Mesenchymal stem cell (in vitro differentiated cells and primary cell): ENCODE measurements around the gene MSGN1.

Source experiments
- DNase-seq: peaks from one replicate; pipeline ENCODE4 v3.0.0-alpha.2; 2013
- H2AFZ ChIP-seq: one replicate; pipeline ENCODE4 v1.6.1; 2013; ENCODE audit warnings: low read depth, mild to moderate bottlenecking, control low read depth, inconsistent platforms, low read length, moderate library complexity
- H2AK5ac ChIP-seq: 2 replicates; pipeline ENCODE4 v1.6.1; 2013; ENCODE audit warnings: low read length, moderate library complexity, mild to moderate bottlenecking, inconsistent platforms; ENCODE audit not compliant: severe bottlenecking
- H2BK120ac ChIP-seq: one replicate; pipeline ENCODE4 v1.6.1; 2013; ENCODE audit warnings: low read depth, mild to moderate bottlenecking, inconsistent platforms, low read length, moderate library complexity
- H2BK12ac ChIP-seq, 2 experiments: one replicate each; pipeline ENCODE4 v1.6.1; 2013; ENCODE audit warnings: inconsistent platforms in 2 of 2, low read length in 2 of 2, mild to moderate bottlenecking in 2 of 2, moderate library complexity in 2 of 2, control low read depth in 1 of 2
- H2BK15ac ChIP-seq: one replicate; pipeline ENCODE4 v1.6.1; 2013; ENCODE audit warnings: mild to moderate bottlenecking, low read depth, inconsistent platforms; ENCODE audit not compliant: poor library complexity, severe bottlenecking
- H2BK5ac ChIP-seq: 2 replicates; pipeline ENCODE4 v1.6.1; 2013; ENCODE audit warnings: low read depth, mild to moderate bottlenecking, low read length, control low read depth, inconsistent platforms; ENCODE audit not compliant: poor library complexity, severe bottlenecking
- H3K14ac ChIP-seq, 2 experiments: one replicate each; pipeline ENCODE4 v1.6.1; 2013; ENCODE audit warnings: inconsistent platforms in 2 of 2, low read length in 2 of 2, control low read depth in 1 of 2, mild to moderate bottlenecking in 1 of 2, moderate library complexity in 1 of 2
- H3K18ac ChIP-seq, 2 experiments: one replicate each; pipeline ENCODE4 v1.6.1; 2013; ENCODE audit warnings: inconsistent platforms in 2 of 2, low read length in 2 of 2, control low read depth in 1 of 2, low read depth in 1 of 2, mild to moderate bottlenecking in 1 of 2
- H3K23ac ChIP-seq, 2 experiments: one replicate each; pipeline ENCODE4 v1.6.1; 2013; ENCODE audit warnings: inconsistent platforms in 2 of 2, low read length in 2 of 2, mild to moderate bottlenecking in 2 of 2, moderate library complexity in 2 of 2, control low read depth in 1 of 2
- H3K27ac ChIP-seq: 2 replicates; pipeline ENCODE4 v1.5.1; 2013; ENCODE audit warnings: mild to moderate bottlenecking, moderate library complexity, low read length, control low read depth, inconsistent platforms; ENCODE audit not compliant: poor library complexity, severe bottlenecking
- H3K27me3 ChIP-seq, 2 experiments: 2 replicates each; pipeline versions ENCODE4 v1.6.1 to v1.7.0; 2013; ENCODE audit warnings: low read length in 2 of 2, mild to moderate bottlenecking in 2 of 2, moderate library complexity in 2 of 2, control low read depth in 1 of 2, inconsistent platforms in 1 of 2; ENCODE audit not compliant: control insufficient read depth in 1 of 2, insufficient read depth in 1 of 2
- H3K36me3 ChIP-seq, 2 experiments: 2 replicates each; pipeline versions ENCODE4 v1.6.1 to v1.7.0; 2013; ENCODE audit warnings: low read length in 2 of 2, control low read depth in 1 of 2, inconsistent platforms in 1 of 2, low read depth in 1 of 2, mild to moderate bottlenecking in 1 of 2; ENCODE audit not compliant: insufficient read depth in 2 of 2, control insufficient read depth in 1 of 2
- H3K4ac ChIP-seq, 2 experiments: one replicate each; pipeline ENCODE4 v1.6.1; 2013; ENCODE audit warnings: inconsistent platforms in 2 of 2, low read length in 2 of 2, mild to moderate bottlenecking in 2 of 2, moderate library complexity in 2 of 2, control low read depth in 1 of 2, low read depth in 1 of 2
- H3K4me1 ChIP-seq: 2 replicates; pipeline ENCODE4 v1.6.1; 2013; ENCODE audit warnings: low read depth, low read length, control low read depth; ENCODE audit not compliant: control insufficient read depth, insufficient read depth
- H3K4me2 ChIP-seq: 2 replicates; pipeline ENCODE4 v1.6.1; 2013; ENCODE audit warnings: low read length, mild to moderate bottlenecking, inconsistent platforms; ENCODE audit not compliant: poor library complexity, severe bottlenecking
- H3K4me3 ChIP-seq, 2 experiments: 2 replicates each; pipeline versions ENCODE4 v1.5.1 to v1.7.0; 2013; ENCODE audit warnings: low read length in 2 of 2, mild to moderate bottlenecking in 2 of 2, control low read depth in 1 of 2, low read depth in 1 of 2; ENCODE audit not compliant: insufficient read depth in 1 of 2
- H3K79me1 ChIP-seq: replicated peaks from 2 replicates; pipeline ENCODE4 v1.6.1; 2013; ENCODE audit warnings: mild to moderate bottlenecking, control low read depth, low read length, inconsistent platforms; ENCODE audit not compliant: poor library complexity, severe bottlenecking
- H3K9ac ChIP-seq: 2 replicates; pipeline ENCODE4 v1.7.0; 2013; ENCODE audit warnings: mild to moderate bottlenecking, low read length, moderate library complexity
- H3K9me3 ChIP-seq: 2 replicates; pipeline ENCODE4 v1.7.0; 2013; ENCODE audit warnings: mild to moderate bottlenecking, low read length; ENCODE audit not compliant: control insufficient read depth
- H4K8ac ChIP-seq: one replicate; pipeline ENCODE4 v1.6.1; 2013; ENCODE audit warnings: inconsistent platforms, mild to moderate bottlenecking, low read length, moderate library complexity
- H4K91ac ChIP-seq: one replicate; pipeline ENCODE4 v1.6.1; 2013; ENCODE audit warnings: mild to moderate bottlenecking, low read length, inconsistent platforms
- WGBS: methylation state at CpG from one replicate; pipeline ENCODE4 v1.1.7; 2013; ENCODE audit warnings: mixed read lengths; 5-methylcytosine and 5-hydroxymethylcytosine counted together

MSGN1 gene

GRCh38 chr2:17853799-17854198 is 37.5 kb downstream of the MSGN1 start:
- H3K14ac ChIP-seq: no peak overlapping the region
- no peak overlapping the region for H2BK15ac ChIP-seq
- WGBS: 69% methylated on average over 3 of the region's 4 CpGs
- H3K4me3 ChIP-seq: no peak overlapping the region
- H3K36me3 ChIP-seq: no peaks in the 10 kb centered on the region
- no peak overlapping the region for H2BK12ac ChIP-seq
- H2AFZ ChIP-seq: no peak overlapping the region
- no peak overlapping the region for H3K27ac ChIP-seq
- H3K27me3 ChIP-seq: peaks cover 0 to 47% of the 10 kb centered on the region in 2 experiments
- H3K4ac ChIP-seq: no peak overlapping the region
- no peak overlapping the region for H2BK120ac ChIP-seq
- no peak overlapping the region for H3K18ac ChIP-seq
- no peak overlapping the region for H4K8ac ChIP-seq
- no peak overlapping the region for H4K91ac ChIP-seq
- no peak overlapping the region for H2BK5ac ChIP-seq
- no peaks in the 10 kb centered on the region for H3K79me1 ChIP-seq
- DNase-seq: no peak
- H3K4me1 ChIP-seq: peaks cover 8% of the 10 kb centered on the region
- no peaks in the 10 kb centered on the region for H3K9me3 ChIP-seq
- H3K23ac ChIP-seq: no peak overlapping the region
- H2AK5ac ChIP-seq: no peak overlapping the region
- no peak overlapping the region for H3K9ac ChIP-seq
- H3K4me2 ChIP-seq: no peak overlapping the region

- H2BK12ac ChIP-seq: no peak overlapping the region
- H3K4me3 ChIP-seq: no peak overlapping the region
- no peak overlapping the region for H2BK15ac ChIP-seq
- no CpG with 5 or more reads among the region's 3 CpGs for WGBS
- no peak overlapping the region for H3K4me2 ChIP-seq
- H3K18ac ChIP-seq: no peak overlapping the region
- H3K14ac ChIP-seq: no peak overlapping the region
- no peak overlapping the region for H2BK5ac ChIP-seq
- no peak overlapping the region for H2AFZ ChIP-seq
- no peak overlapping the region for H4K91ac ChIP-seq
- no peak overlapping the region for H3K27ac ChIP-seq
- no peak overlapping the region for H2AK5ac ChIP-seq
- H3K27me3 ChIP-seq: peaks cover 0 to 50% of the 10 kb centered on the region in 2 experiments
- peaks cover 8% of the 10 kb centered on the region for H3K4me1 ChIP-seq
- no peaks in the 10 kb centered on the region for H3K9me3 ChIP-seq
- no peak overlapping the region for H3K23ac ChIP-seq
- no peak overlapping the region for H4K8ac ChIP-seq
- peak; percentile 20 for DNase-seq
- no peaks in the 10 kb centered on the region for H3K36me3 ChIP-seq
- H3K79me1 ChIP-seq: no peaks in the 10 kb centered on the region
- no peak overlapping the region for H3K4ac ChIP-seq
- no peak overlapping the region for H3K9ac ChIP-seq
- H2BK120ac ChIP-seq: no peak overlapping the region
Measured at GRCh38 chr2:17857021-17857420, 40.8 kb downstream of the MSGN1 start.

- DNase-seq: no peak
- Histone ChIP-seq H3K4me2 (no peak overlapping the region), H3K9ac (no peak overlapping the region), H4K8ac (no peak overlapping the region), H3K23ac (no peak overlapping the region), H2AFZ (no peak overlapping the region), H3K79me1 (no peaks in the 10 kb centered on the region), H3K27me3 (peaks cover 0 to 45% of the 10 kb centered on the region in 2 experiments), H2BK120ac (no peak overlapping the region), H3K36me3 (no peaks in the 10 kb centered on the region), H3K4me3 (no peak overlapping the region), H4K91ac (no peak overlapping the region), H3K4me1 (peaks cover 12% of the 10 kb centered on the region), H3K14ac (no peak overlapping the region), H3K18ac (no peak overlapping the region), H3K4ac (no peak overlapping the region), H2AK5ac (no peak overlapping the region), H2BK12ac (no peak overlapping the region), H2BK5ac (no peak overlapping the region), H2BK15ac (no peak overlapping the region), H3K9me3 (no peaks in the 10 kb centered on the region), H3K27ac (no peak overlapping the region)
- WGBS: no CpG with 5 or more reads among the region's 1 CpG
Measured at GRCh38 chr2:17858064-17858463, 41.8 kb downstream of the MSGN1 start.

- Histone ChIP-seq H2BK120ac (no peak overlapping the region), H4K91ac (no peak overlapping the region), H3K4me2 (no peak overlapping the region), H3K9ac (no peak overlapping the region), H3K79me1 (no peaks in the 10 kb centered on the region), H3K27me3 (peaks cover 0 to 15% of the 10 kb centered on the region in 2 experiments), H2BK12ac (no peak overlapping the region), H3K4me3 (no peak overlapping the region), H3K14ac (no peak overlapping the region), H2BK15ac (no peak overlapping the region), H4K8ac (no peak overlapping the region), H2AK5ac (peak overlapping the region; percentile 45), H3K23ac (no peak overlapping the region), H3K4me1 (peaks cover 11% of the 10 kb centered on the region), H2BK5ac (peak overlapping the region; percentile 35), H3K18ac (no peak overlapping the region), H3K27ac (peak overlapping the region; percentile 78), H3K9me3 (no peaks in the 10 kb centered on the region), H3K4ac (no peak overlapping the region), H3K36me3 (no peaks in the 10 kb centered on the region), H2AFZ (no peak overlapping the region)
- no peak for DNase-seq
- WGBS: 60% methylated on average over 4 of the region's 4 CpGs
Measured at GRCh38 chr2:17863539-17863938, 47.3 kb downstream of the MSGN1 start.
